Smooth muscle cell (in vitro differentiated cells): ENCODE data around the gene KCTD15. TPM values are rescaled to one million over a fixed set of nuclear protein-coding genes. Genes with fewer than 3 reads are reported as not detected.

ENCODE experiments used
- DNase-seq: peaks from one replicate; lab custom pipeline; 2025; ENCODE audit not compliant: unreplicated experiment; lab: John Stamatoyannopoulos, UW
- H2AFZ ChIP-seq: fragments of 200-600 bp; sonication (generic); 2 replicates; pipeline ENCODE4 v1.6.0; 2016; ENCODE audit warnings: antibody characterized with exemption, low read depth, mild to moderate bottlenecking
- H3F3A ChIP-seq: fragments of 200-600 bp; sonication (generic); 2 replicates; pipeline ENCODE4 v1.6.0; 2017; ENCODE audit warnings: antibody characterized with exemption, low read depth
- H3K27ac ChIP-seq: fragments of 200-600 bp; sonication (generic); 2 replicates; pipeline ENCODE4 v1.5.1; 2016; ENCODE audit warnings: low read depth, mild to moderate bottlenecking
- H3K27me3 ChIP-seq: fragments of 200-600 bp; sonication (generic); 2 replicates; pipeline ENCODE4 v1.6.1; 2016; ENCODE audit warnings: low read depth, mild to moderate bottlenecking
- H3K36me3 ChIP-seq: fragments of 200-600 bp; sonication (generic); 2 replicates; pipeline ENCODE4 v1.5.1; 2016; ENCODE audit warnings: low read depth
- H3K4me1 ChIP-seq: fragments of 200-600 bp; sonication (generic); 2 replicates; pipeline ENCODE4 v1.5.1; 2016; ENCODE audit warnings: low read depth
- H3K4me2 ChIP-seq: fragments of 200-600 bp; sonication (generic); 2 replicates; pipeline ENCODE4 v1.6.0; 2016; ENCODE audit warnings: mild to moderate bottlenecking
- H3K4me3 ChIP-seq: fragments of 200-600 bp; sonication (generic); 2 replicates; pipeline ENCODE4 v1.5.1; 2016; ENCODE audit warnings: mild to moderate bottlenecking
- H3K79me2 ChIP-seq: fragments of 200-600 bp; sonication (generic); 2 replicates; pipeline ENCODE4 v1.6.0; 2016; ENCODE audit warnings: low read depth, mild to moderate bottlenecking
- H3K9ac ChIP-seq: fragments of 200-600 bp; sonication (generic); 2 replicates; pipeline ENCODE4 v1.6.0; 2016; ENCODE audit warnings: low read depth
- H3K9me3 ChIP-seq: fragments of 200-600 bp; sonication (generic); replicated peaks from 2 replicates; pipeline ENCODE4 v1.5.1; 2016; ENCODE audit warnings: low read depth
- H4K20me1 ChIP-seq: fragments of 200-600 bp; sonication (generic); 2 replicates; pipeline ENCODE4 v1.6.0; 2016; ENCODE audit warnings: low read depth
- CTCF ChIP-seq: fragments of 200-600 bp; sonication (generic); IDR thresholded peaks from 2 replicates; pipeline ENCODE4 v1.5.1; 2017; ENCODE audit warnings: borderline replicate concordance, mild to moderate bottlenecking, antibody characterized with exemption; ENCODE audit not compliant: insufficient read depth, poor library complexity, severe bottlenecking
- WGBS: methylation state at CpG from one replicate; pipeline ENCODE4 v1.1.7; 2016; ENCODE audit warnings: low lambda C conversion rate; 5-methylcytosine and 5-hydroxymethylcytosine counted together
- polyA plus RNA-seq: library from polyadenylated mRNA; unstranded; fragments of >200 nt; fragmentation: Nextera tagmentation; extraction: Ambion mirVana; gene quantifications from 2 replicates; pipeline ENCODE4 v1.2.1, GENCODE V29; 2016
- total RNA-seq: library from RNA; depleted of rRNA; stranded (reverse); fragments of >200 nt; gene quantifications from 2 replicates; pipeline ENCODE4 v1.2.3, GENCODE V29; 2014

The KCTD15 gene
- total and polyA plus RNA-seq, 2 experiments from 2014 or later = 9.6 to 54.3 TPM

- WGBS = 60% methylated on average over 3 of the region's 4 CpGs
- Histone ChIP-seq H3K4me1 (no peaks in the 10 kb centered on the region), H3K4me2 (no peak overlapping the region), H3K27ac (no peak overlapping the region), H3K36me3 (no peaks in the 10 kb centered on the region), H3K9ac (no peak overlapping the region), H3K27me3 (no peaks in the 10 kb centered on the region), H3K79me2 (peaks cover under 1% of the 10 kb centered on the region), H3F3A (no peaks in the 10 kb centered on the region), H3K4me3 (no peak overlapping the region), H4K20me1 (no peaks in the 10 kb centered on the region), H3K9me3 (no peaks in the 10 kb centered on the region), H2AFZ (no peak overlapping the region)
- no peak for TF ChIP-seq CTCF
- no peak for DNase-seq
Observed at GRCh38 chr19:33788676-33789075, 8.0 kb upstream of the KCTD15 start.

GRCh38 chr19:33789344-33789743, 7.3 kb upstream of the KCTD15 start:
- H3K4me2 ChIP-seq = no peak overlapping the region
- H3K4me1 ChIP-seq = no peaks in the 10 kb centered on the region
- H3K9ac ChIP-seq = no peak overlapping the region
- no peak overlapping the region for H3K27ac ChIP-seq
- H3K4me3 ChIP-seq = no peak overlapping the region
- H3K9me3 ChIP-seq = no peaks in the 10 kb centered on the region
- no peaks in the 10 kb centered on the region for H3F3A ChIP-seq
- no peaks in the 10 kb centered on the region for H4K20me1 ChIP-seq
- TF ChIP-seq CTCF = no peak
- peaks cover 2% of the 10 kb centered on the region for H3K79me2 ChIP-seq
- DNase-seq = no peak
- no peaks in the 10 kb centered on the region for H3K36me3 ChIP-seq
- H2AFZ ChIP-seq = no peak overlapping the region
- 90% methylated on average over 5 of the region's 5 CpGs for WGBS
- H3K27me3 ChIP-seq = no peaks in the 10 kb centered on the region

- H3K9ac ChIP-seq = peak overlapping the region; percentile 61
- 16% methylated on average over 32 of the region's 32 CpGs for WGBS
- H3K4me3 ChIP-seq = peak overlapping the region; percentile 90
- peaks cover 8% of the 10 kb centered on the region for H3F3A ChIP-seq
- H2AFZ ChIP-seq = peak overlapping the region; percentile 78
- peaks cover 13% of the 10 kb centered on the region for H3K4me1 ChIP-seq
- TF ChIP-seq CTCF = no peak
- H3K36me3 ChIP-seq = no peaks in the 10 kb centered on the region
- no peak for DNase-seq
- H3K79me2 ChIP-seq = peaks cover 7% of the 10 kb centered on the region
- no peaks in the 10 kb centered on the region for H3K9me3 ChIP-seq
- H3K27ac ChIP-seq = peak overlapping the region; percentile 67
- H4K20me1 ChIP-seq = peaks cover 8% of the 10 kb centered on the region
- peak overlapping the region; percentile 99 for H3K4me2 ChIP-seq
- no peaks in the 10 kb centered on the region for H3K27me3 ChIP-seq
Observed at GRCh38 chr19:33794683-33795369, 1.8 kb upstream of the KCTD15 start.
